CD4-positive, alpha-beta T cell treated with Interleukin-17A for 4 hours (primary cell): ENCODE data around the gene WWC1.

ENCODE experiments used
- DNase-seq: peaks from one replicate; pipeline ENCODE4 v3.0.0-alpha.2; 2020; ENCODE audit warnings: mixed read lengths

The WWC1 gene

GRCh38 chr5:168451565-168451964 is 160.1 kb downstream of the WWC1 start:
- DNase-seq = no peak

GRCh38 chr5:168455201-168455600 is 163.8 kb downstream of the WWC1 start:
- no peak for DNase-seq

- no peak for DNase-seq
These were observed 166.1 kb downstream of the WWC1 start for GRCh38 chr5:168457542-168457941.

- no peak for DNase-seq
These were observed 169.2 kb downstream of the WWC1 start for GRCh38 chr5:168460606-168461005.

GRCh38 chr5:168463081-168463480 is 171.6 kb downstream of the WWC1 start:
- DNase-seq = no peak

GRCh38 chr5:168464214-168464613 is 172.8 kb downstream of the WWC1 start:
- no peak for DNase-seq

- DNase-seq = no peak
These were observed 173.2 kb downstream of the WWC1 start for GRCh38 chr5:168464641-168465040.

GRCh38 chr5:168467755-168468330 is 176.4 kb downstream of the WWC1 start:
- no peak for DNase-seq

GRCh38 chr5:168468836-168469235 is 177.4 kb downstream of the WWC1 start:
- DNase-seq = no peak

- no peak for DNase-seq
These were observed 178.4 kb downstream of the WWC1 start for GRCh38 chr5:168469816-168470215.

GRCh38 chr5:168471785-168472184 is 180.3 kb downstream of the WWC1 start:
- no peak for DNase-seq

- no peak for DNase-seq
These were observed 180.9 kb downstream of the WWC1 start for GRCh38 chr5:168472329-168472728.

GRCh38 chr5:168474319-168474718 is 182.9 kb downstream of the WWC1 start:
- DNase-seq = no peak

GRCh38 chr5:168477060-168477459 is 185.6 kb downstream of the WWC1 start:
- DNase-seq = no peak

GRCh38 chr5:168479166-168479565 is 187.7 kb downstream of the WWC1 start:
- no peak for DNase-seq

GRCh38 chr5:168480601-168481000 is 189.2 kb downstream of the WWC1 start:
- no peak for DNase-seq

- DNase-seq = no peak
These were observed 189.9 kb downstream of the WWC1 start for GRCh38 chr5:168481330-168481788.

GRCh38 chr5:168482361-168482760 is 190.9 kb downstream of the WWC1 start:
- DNase-seq = no peak

GRCh38 chr5:168486136-168486879 is 194.9 kb downstream of the WWC1 start, which contains the start of gene RARS1:
TSS of gene RARS1 (plus strand) at chr5:168486471. CDS start at chr5:168486499, 28 bp downstream.
- peak; percentile 89 for DNase-seq

- DNase-seq = no peak
These were observed 197.6 kb downstream of the WWC1 start for GRCh38 chr5:168489059-168489458.

GRCh38 chr5:168494057-168494555 is 202.7 kb downstream of the WWC1 start:
- DNase-seq = no peak

- DNase-seq = no peak
These were observed 211.3 kb downstream of the WWC1 start for GRCh38 chr5:168502563-168503237.

GRCh38 chr5:168513861-168514428 is 222.5 kb downstream of the WWC1 start:
- no peak for DNase-seq
